Neutrophil (primary cell): ENCODE measurements around the gene HOXA4.

ENCODE experiments used
- H3K27ac ChIP-seq: fragments of 200-600 bp; sonication (generic); 2 replicates; pipeline ENCODE4 v1.5.1; 2016; ENCODE audit warnings: mild to moderate bottlenecking, moderate library complexity
- H3K27me3 ChIP-seq: fragments of 200-600 bp; sonication (generic); 2 replicates; pipeline ENCODE4 v1.6.0; 2016; ENCODE audit warnings: mild to moderate bottlenecking
- H3K36me3 ChIP-seq: fragments of 200-600 bp; sonication (generic); 2 replicates; pipeline ENCODE4 v1.5.1; 2017
- H3K4me1 ChIP-seq, 2 experiments: fragments of 200-600 bp in 1 of 2; sonication (generic) in 1 of 2; 1 replicate in 1 of 2; 2 replicates in 1 of 2; pipeline versions ENCODE4 v1.5.1 to v1.6.1; 2013 to 2016; ENCODE audit warnings: low read depth in 1 of 2, low read length in 1 of 2, mild to moderate bottlenecking in 1 of 2, moderate library complexity in 1 of 2; ENCODE audit not compliant: control insufficient read depth in 1 of 2, insufficient read depth in 1 of 2
- H3K4me3 ChIP-seq, 2 experiments: fragments of 200-600 bp in 1 of 2; sonication (generic) in 1 of 2; 1 replicate in 1 of 2; 2 replicates in 1 of 2; pipeline ENCODE4 v1.5.1; 2013 to 2016; ENCODE audit warnings: low read depth in 1 of 2, low read length in 1 of 2, mild to moderate bottlenecking in 1 of 2, moderate library complexity in 1 of 2
- H3K9me3 ChIP-seq: fragments of 200-600 bp; sonication (generic); 2 replicates; pipeline ENCODE4 v1.5.1; 2016
- CTCF ChIP-seq: fragments of 200-600 bp; sonication (generic); IDR thresholded peaks from 2 replicates; pipeline ENCODE4 v1.5.1; 2016; ENCODE audit warnings: antibody characterized with exemption

Gene HOXA4

GRCh38 chr7:27100694-27101170, 29.8 kb downstream of the HOXA4 start:
- Histone ChIP-seq H3K4me1 (peaks cover 23 to 37% of the 10 kb centered on the region in 2 experiments), H3K9me3 (no peaks in the 10 kb centered on the region), H3K27ac (no peak overlapping the region), H3K4me3 (no peak overlapping the region), H3K36me3 (peaks cover 36% of the 10 kb centered on the region), H3K27me3 (peaks cover 86% of the 10 kb centered on the region)
- no peak for TF ChIP-seq CTCF

GRCh38 chr7:27099453-27100370, 30.8 kb downstream of the HOXA4 start:
- Histone ChIP-seq H3K4me1 (peaks cover 32 to 47% of the 10 kb centered on the region in 2 experiments), H3K9me3 (no peaks in the 10 kb centered on the region), H3K36me3 (peaks cover 36% of the 10 kb centered on the region), H3K4me3 (no peak overlapping the region), H3K27ac (no peak overlapping the region), H3K27me3 (peaks cover 84% of the 10 kb centered on the region)
- no peak for TF ChIP-seq CTCF

GRCh38 chr7:27098578-27099451, 31.7 kb downstream of the HOXA4 start:
- Histone ChIP-seq H3K36me3 (peaks cover 36% of the 10 kb centered on the region), H3K4me1 (peaks cover 32 to 50% of the 10 kb centered on the region in 2 experiments), H3K4me3 (peak overlapping the region; percentile 95 to 99), H3K27ac (peak overlapping the region; percentile 96), H3K27me3 (peaks cover 84% of the 10 kb centered on the region), H3K9me3 (no peaks in the 10 kb centered on the region)
- no peak for TF ChIP-seq CTCF

- TF ChIP-seq CTCF = no peak
- Histone ChIP-seq H3K27me3 (peaks cover 84% of the 10 kb centered on the region), H3K9me3 (no peaks in the 10 kb centered on the region), H3K27ac (peak overlapping the region; percentile 96), H3K4me1 (peaks cover 32 to 50% of the 10 kb centered on the region in 2 experiments), H3K4me3 (peak overlapping the region; percentile 95 to 99), H3K36me3 (peaks cover 36% of the 10 kb centered on the region)
These were observed 32.6 kb downstream of the HOXA4 start for GRCh38 chr7:27097686-27098577.
